Loucy (cell line): ENCODE results near the gene BPIFB1.

Source experiments
- H2AFZ ChIP-seq: fragments of 200-600 bp; sonication (generic); 2 replicates; pipeline ENCODE4 v1.6.0; 2016; ENCODE audit warnings: antibody characterized with exemption, mild to moderate bottlenecking, low read length, moderate library complexity
- H3F3A ChIP-seq: fragments of 200-600 bp; 2 replicates; pipeline ENCODE4 v1.6.0; 2016; ENCODE audit warnings: antibody characterized with exemption, low read depth, mild to moderate bottlenecking
- H3K27me3 ChIP-seq: fragments of 200-600 bp; sonication (generic); 2 replicates; pipeline ENCODE4 v1.6.1; 2014; ENCODE audit warnings: low read length, mild to moderate bottlenecking; ENCODE audit not compliant: insufficient read depth, poor library complexity, severe bottlenecking
- H3K36me3 ChIP-seq: fragments of 200-600 bp; sonication (generic); 2 replicates; pipeline ENCODE4 v1.6.1; 2016; ENCODE audit warnings: low read length; ENCODE audit not compliant: insufficient read depth
- H3K4me1 ChIP-seq: fragments of 200-600 bp; sonication (generic); 2 replicates; pipeline ENCODE4 v1.5.1; 2014; ENCODE audit warnings: low read length, mild to moderate bottlenecking; ENCODE audit not compliant: insufficient read depth, poor library complexity, severe bottlenecking
- H3K4me2 ChIP-seq: fragments of 200-600 bp; sonication (generic); 2 replicates; pipeline ENCODE4 v1.6.0; 2014; ENCODE audit warnings: antibody characterized with exemption, low read length, low read depth, mild to moderate bottlenecking; ENCODE audit not compliant: poor library complexity, severe bottlenecking
- H3K4me3 ChIP-seq: fragments of 200-600 bp; sonication (generic); 2 replicates; pipeline ENCODE4 v1.5.1; 2014; ENCODE audit warnings: low read length, mild to moderate bottlenecking, mixed read lengths; ENCODE audit not compliant: poor library complexity, severe bottlenecking
- H3K79me2 ChIP-seq: fragments of 200-600 bp; sonication (generic); 2 replicates; pipeline ENCODE4 v1.6.1; 2014; ENCODE audit warnings: low read length; ENCODE audit not compliant: insufficient read depth
- H3K9ac ChIP-seq: fragments of 200-600 bp; sonication (generic); 2 replicates; pipeline ENCODE4 v1.6.0; 2014; ENCODE audit warnings: mild to moderate bottlenecking, low read depth, low read length, moderate library complexity; ENCODE audit not compliant: poor library complexity, severe bottlenecking
- H3K9me2 ChIP-seq: fragments of 200-600 bp; sonication (generic); replicated peaks from 2 replicates; pipeline ENCODE4 v1.6.1; 2016; ENCODE audit warnings: low read depth, low read length, mixed read lengths
- H3K9me3 ChIP-seq: fragments of 200-600 bp; sonication (generic); 2 replicates; pipeline ENCODE4 v1.6.1; 2014; ENCODE audit warnings: mild to moderate bottlenecking, antibody characterized with exemption, low read length, low read depth; ENCODE audit not compliant: insufficient read depth
- H4K20me1 ChIP-seq: fragments of 200-600 bp; sonication (generic); 2 replicates; pipeline ENCODE4 v1.6.0; 2014; ENCODE audit warnings: antibody characterized with exemption, low read length, mild to moderate bottlenecking; ENCODE audit not compliant: insufficient read depth, poor library complexity, severe bottlenecking
- CTCF ChIP-seq: fragments of 200-600 bp; sonication (generic); conservative IDR thresholded peaks from 2 replicates; pipeline ENCODE4 v1.5.1; 2014; ENCODE audit warnings: mild to moderate bottlenecking, antibody characterized with exemption, low read length
- EZH2phosphoT487 ChIP-seq: fragments of 200-600 bp; IDR thresholded peaks from 2 replicates; pipeline ENCODE4 v1.6.1; 2018; ENCODE audit warnings: antibody characterized with exemption, mild to moderate bottlenecking, moderate library complexity, borderline replicate concordance

Gene BPIFB1

GRCh38 chr20:33320006-33320405 lies 37.0 kb downstream of the BPIFB1 start:
- Histone ChIP-seq H4K20me1 (no peaks in the 10 kb centered on the region), H3K9ac (no peak overlapping the region), H3K4me1 (no peaks in the 10 kb centered on the region), H3K79me2 (no peaks in the 10 kb centered on the region), H3K36me3 (no peaks in the 10 kb centered on the region), H3K4me3 (no peak overlapping the region), H2AFZ (no peak overlapping the region), H3K9me3 (no peaks in the 10 kb centered on the region), H3K9me2 (no peaks in the 10 kb centered on the region), H3K4me2 (no peak overlapping the region), H3F3A (no peaks in the 10 kb centered on the region), H3K27me3 (no peaks in the 10 kb centered on the region)
- TF ChIP-seq EZH2phosphoT487 (no peak), CTCF (no peak)

GRCh38 chr20:33322456-33322855 lies 39.4 kb downstream of the BPIFB1 start:
- no peaks in the 10 kb centered on the region for H3K36me3 ChIP-seq
- H3K9ac ChIP-seq, result no peak overlapping the region
- no peaks in the 10 kb centered on the region for H3F3A ChIP-seq
- no peaks in the 10 kb centered on the region for H3K27me3 ChIP-seq
- no peaks in the 10 kb centered on the region for H3K9me2 ChIP-seq
- H3K4me1 ChIP-seq, result no peaks in the 10 kb centered on the region
- no peaks in the 10 kb centered on the region for H3K79me2 ChIP-seq
- no peak overlapping the region for H2AFZ ChIP-seq
- H3K9me3 ChIP-seq, result no peaks in the 10 kb centered on the region
- no peak for TF ChIP-seq CTCF
- TF ChIP-seq EZH2phosphoT487, result no peak
- no peaks in the 10 kb centered on the region for H4K20me1 ChIP-seq
- no peak overlapping the region for H3K4me3 ChIP-seq
- H3K4me2 ChIP-seq, result no peak overlapping the region

GRCh38 chr20:33323236-33323635 lies 40.2 kb downstream of the BPIFB1 start:
- H3K27me3 ChIP-seq, result no peaks in the 10 kb centered on the region
- H3K9me2 ChIP-seq, result no peaks in the 10 kb centered on the region
- no peaks in the 10 kb centered on the region for H3K36me3 ChIP-seq
- H3K4me2 ChIP-seq, result no peak overlapping the region
- H2AFZ ChIP-seq, result no peak overlapping the region
- H4K20me1 ChIP-seq, result no peaks in the 10 kb centered on the region
- no peak overlapping the region for H3K9ac ChIP-seq
- H3K79me2 ChIP-seq, result no peaks in the 10 kb centered on the region
- no peaks in the 10 kb centered on the region for H3K9me3 ChIP-seq
- TF ChIP-seq CTCF (no peak), EZH2phosphoT487 (no peak)
- no peak overlapping the region for H3K4me3 ChIP-seq
- no peaks in the 10 kb centered on the region for H3F3A ChIP-seq
- H3K4me1 ChIP-seq, result no peaks in the 10 kb centered on the region
